ENCODE results near the gene ZNF92.

GRCh38 chr7:65441010-65441409, 67.4 kb downstream of the ZNF92 start:
- no peak for TF ChIP-seq CTCF (IDR thresholded peaks at IDR 0.05)
- TF ChIP-seq POLR2A (IDR thresholded peaks at IDR 0.05), result no peak

Measured in right lobe of liver (tissue), 4 donors.